IMR-90 (cell line): Measurements from ENCODE around the gene TMC8.

Experiments
- CTCF ChIP-seq: conservative IDR thresholded peaks from 2 replicates; pipeline ENCODE4 v1.5.1; 2012; ENCODE audit warnings: mild to moderate bottlenecking, low read depth, low read length, improper control_type of control experiment
- POLR2A ChIP-seq: IDR thresholded peaks from 2 replicates; pipeline ENCODE4 v1.6.1; 2012; ENCODE audit warnings: mild to moderate bottlenecking, low read depth, low read length

- TF ChIP-seq CTCF: no peak
- no peak for TF ChIP-seq POLR2A
These were observed 9.8 kb downstream of the TMC8 start for GRCh38 chr17:78140169-78141051.
